ENCODE measurements around the gene CD81.

Gene CD81

GRCh38 chr11:2391181-2391975 lies 14.3 kb downstream of the CD81 start:
- DNase-seq, result no peak

GRCh38 chr11:2392241-2392959 lies 15.3 kb downstream of the CD81 start:
- DNase-seq, result no peak

- DNase-seq, result no peak
Observed at GRCh38 chr11:2393111-2393868, 16.2 kb downstream of the CD81 start.

DNA sequence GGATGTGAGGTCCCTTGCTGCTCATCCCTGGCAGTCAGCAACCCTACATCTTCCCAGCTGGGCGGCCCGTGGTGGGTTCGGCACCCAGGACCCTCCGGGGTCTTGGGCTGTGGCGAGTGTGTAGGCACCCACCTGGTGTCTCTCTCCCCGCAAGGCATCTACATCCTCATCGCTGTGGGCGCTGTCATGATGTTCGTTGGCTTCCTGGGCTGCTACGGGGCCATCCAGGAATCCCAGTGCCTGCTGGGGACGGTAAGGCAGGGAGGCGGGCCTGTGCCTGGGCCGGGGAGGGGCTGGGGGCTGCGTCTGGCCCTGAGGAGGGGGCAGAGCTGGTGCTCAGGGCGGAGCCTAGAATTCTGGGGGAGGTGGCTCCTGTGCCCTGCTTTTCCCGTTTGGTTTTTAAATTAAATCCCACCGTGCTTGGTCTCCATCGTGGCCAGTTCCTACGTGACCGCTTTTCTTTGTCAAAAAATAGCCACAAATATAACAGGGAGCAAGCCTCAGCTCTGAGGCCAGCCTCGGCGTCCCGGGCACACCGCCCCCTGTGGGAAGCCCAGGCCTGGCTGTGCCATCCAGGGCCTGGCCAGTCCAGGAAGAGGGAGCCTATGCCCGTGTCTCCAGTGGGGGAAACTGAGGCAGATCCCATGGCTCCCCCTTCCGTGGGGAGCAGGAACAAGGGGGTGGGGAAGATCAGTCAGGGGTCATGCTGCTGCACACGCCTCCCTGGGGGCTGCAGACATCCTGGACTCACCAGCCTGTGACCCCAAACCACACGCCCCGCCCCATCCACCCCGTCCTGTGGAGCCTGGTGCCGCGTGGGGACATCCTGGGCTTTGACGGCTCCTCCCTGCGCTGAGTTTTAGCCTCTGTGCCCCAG lies 17.1 kb downstream of the CD81 start:
- no peak for DNase-seq

DNA sequence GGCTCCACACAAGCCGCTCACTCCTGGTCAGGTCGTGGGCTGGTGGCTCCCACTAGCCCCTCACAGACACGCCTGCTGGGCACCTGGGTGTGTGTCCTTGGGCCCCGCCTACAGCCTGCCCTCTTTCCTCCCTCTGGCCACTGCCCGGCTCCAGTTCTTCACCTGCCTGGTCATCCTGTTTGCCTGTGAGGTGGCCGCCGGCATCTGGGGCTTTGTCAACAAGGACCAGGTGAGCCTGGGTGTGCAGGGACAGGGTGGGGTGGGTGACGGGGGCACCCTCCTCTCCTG lies 17.7 kb downstream of the CD81 start:
- DNase-seq, result no peak

- DNase-seq, result no peak
Observed at GRCh38 chr11:2395211-2395730, 18.2 kb downstream of the CD81 start.

DNA sequence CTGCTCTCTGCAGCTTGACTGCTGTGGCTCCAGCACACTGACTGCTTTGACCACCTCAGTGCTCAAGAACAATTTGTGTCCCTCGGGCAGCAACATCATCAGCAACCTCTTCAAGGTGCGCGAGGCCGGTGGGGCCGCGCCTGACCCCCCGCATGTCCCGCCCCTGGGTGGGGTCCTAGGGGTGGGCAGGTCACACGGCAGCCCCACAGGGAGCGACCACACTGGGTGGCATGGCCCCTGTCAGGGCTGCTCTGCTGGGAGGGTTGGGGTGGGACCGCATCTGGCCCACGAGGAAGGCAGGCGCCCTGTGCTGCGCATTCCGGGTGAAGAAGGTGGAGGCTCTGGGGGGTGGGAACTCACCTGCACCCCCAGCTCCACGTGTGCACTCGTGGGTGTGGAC lies 18.7 kb downstream of the CD81 start:
- no peak for DNase-seq

DNA sequence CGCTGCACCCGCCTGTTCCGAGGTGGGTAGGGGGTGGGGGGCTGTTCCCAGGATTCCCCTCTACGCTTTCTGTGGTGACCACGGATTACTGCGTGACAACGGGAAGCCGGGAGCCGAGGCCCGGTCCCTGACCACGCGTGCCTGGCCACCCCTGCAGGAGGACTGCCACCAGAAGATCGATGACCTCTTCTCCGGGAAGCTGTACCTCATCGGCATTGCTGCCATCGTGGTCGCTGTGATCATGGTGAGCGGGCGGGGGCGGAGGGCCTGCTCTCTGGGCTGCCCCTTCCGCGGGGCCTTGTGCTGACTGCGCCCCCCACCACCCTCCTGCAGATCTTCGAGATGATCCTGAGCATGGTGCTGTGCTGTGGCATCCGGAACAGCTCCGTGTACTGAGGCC lies 19.4 kb downstream of the CD81 start:
- no peak for DNase-seq

DNA sequence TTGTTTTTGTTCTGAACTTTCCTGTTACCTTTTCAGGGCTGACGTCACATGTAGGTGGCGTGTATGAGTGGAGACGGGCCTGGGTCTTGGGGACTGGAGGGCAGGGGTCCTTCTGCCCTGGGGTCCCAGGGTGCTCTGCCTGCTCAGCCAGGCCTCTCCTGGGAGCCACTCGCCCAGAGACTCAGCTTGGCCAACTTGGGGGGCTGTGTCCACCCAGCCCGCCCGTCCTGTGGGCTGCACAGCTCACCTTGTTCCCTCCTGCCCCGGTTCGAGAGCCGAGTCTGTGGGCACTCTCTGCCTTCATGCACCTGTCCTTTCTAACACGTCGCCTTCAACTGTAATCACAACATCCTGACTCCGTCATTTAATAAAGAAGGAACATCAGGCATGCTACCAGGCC lies 19.9 kb downstream of the CD81 start:
- no peak for DNase-seq

- no peak for DNase-seq
Observed at GRCh38 chr11:2398664-2399355, 21.7 kb downstream of the CD81 start.

DNA sequence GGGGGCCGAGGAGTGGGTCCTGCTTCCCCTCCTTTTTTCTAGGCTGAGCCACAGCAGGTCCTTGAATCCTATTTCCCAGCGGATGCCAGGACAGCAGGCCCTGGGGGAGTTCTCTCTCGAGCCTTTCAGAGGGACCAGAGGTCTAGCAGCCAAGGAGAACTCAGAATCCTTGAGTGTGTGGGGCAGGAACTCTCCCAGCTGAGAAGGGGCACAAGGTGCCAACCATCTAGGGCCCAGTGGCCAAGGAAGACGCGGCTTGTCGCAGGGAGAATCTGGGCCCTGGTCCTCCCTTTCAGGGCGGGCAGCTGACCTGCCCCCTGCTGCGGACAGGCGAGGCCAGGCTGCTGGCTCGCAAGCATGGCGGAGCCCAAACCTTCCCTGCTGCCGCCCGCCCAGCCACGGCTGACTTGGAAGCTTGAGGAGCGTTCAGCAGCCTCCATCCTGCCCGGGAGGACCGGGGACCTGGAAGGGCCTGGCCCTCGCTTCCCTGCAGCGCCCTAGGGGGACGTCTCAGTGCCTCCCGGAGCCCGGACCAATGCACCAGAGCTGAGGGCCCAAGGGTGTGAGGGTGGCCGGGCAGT lies 22.5 kb downstream of the CD81 start:
- no peak for DNase-seq

- DNase-seq, result peak; percentile 100
Observed at GRCh38 chr11:2400069-2400761, 23.1 kb downstream of the CD81 start, which contains the start of gene TSSC4. Gene TSSC4 (plus strand): TSS chr11:2400750. CDS start chr11:2402634, 1,884 bp downstream.

DNA sequence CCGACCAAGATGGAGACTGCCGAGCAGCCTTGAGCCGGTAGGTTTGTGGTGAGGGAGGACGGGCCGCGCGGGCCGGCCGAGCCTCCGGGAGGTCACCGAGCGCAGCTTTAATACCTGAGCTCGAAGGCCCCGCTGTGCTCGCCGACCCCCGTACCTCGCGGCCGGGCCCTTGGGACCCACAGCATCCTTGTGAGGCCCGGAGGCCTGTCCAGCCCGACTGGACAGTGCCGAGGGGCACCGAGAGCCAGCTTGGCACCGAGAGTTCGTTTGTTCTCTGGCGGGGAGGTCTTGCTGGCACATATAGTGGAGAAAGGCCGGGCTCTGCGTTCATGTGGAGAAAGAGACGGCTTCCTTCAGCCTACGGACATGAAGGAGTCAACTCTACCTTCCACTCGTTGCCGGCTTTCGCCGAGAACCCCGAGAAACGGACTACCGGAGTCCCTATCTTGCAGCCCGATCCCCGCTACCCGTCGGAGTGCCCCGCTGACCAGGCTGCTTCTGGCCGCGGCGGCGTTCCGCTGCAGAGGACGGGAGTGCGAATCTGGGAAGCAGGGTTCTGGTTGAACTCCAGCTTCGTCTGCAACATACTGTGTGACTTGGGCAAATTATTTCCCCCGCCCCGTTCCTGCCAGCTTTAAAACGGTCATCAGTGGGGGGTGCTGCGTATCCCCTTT lies 23.8 kb downstream of the CD81 start:
- no peak for DNase-seq

DNA sequence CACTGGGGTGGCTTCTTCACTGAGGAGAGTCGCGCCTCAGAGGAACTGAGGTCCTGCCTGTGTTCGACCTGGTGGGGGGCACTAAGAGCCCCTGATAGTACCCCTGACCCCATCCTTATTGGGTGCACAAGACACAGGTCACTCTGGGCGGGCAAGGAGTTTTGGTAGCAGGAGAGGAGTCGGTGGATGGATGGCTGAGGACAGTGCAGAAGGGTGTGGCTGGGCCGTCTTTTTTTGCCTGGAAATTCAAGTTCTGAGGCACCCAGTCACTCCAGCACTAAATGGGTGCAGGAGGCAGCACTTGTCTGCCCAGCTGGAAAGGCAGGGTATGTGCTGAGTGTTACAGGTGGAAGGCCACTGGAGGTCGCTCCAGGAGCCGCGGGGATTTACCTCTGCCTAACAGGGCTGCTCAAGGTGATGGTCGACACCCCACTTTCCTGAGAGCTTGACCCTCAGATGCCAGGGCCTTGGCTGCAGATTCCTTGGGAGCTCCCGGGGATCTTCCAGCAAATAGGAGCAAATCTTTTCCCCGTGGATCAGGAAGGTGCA lies 24.4 kb downstream of the CD81 start:
- DNase-seq, result no peak

GRCh38 chr11:2402106-2402505 lies 25.0 kb downstream of the CD81 start:
- DNase-seq, result no peak

GRCh38 chr11:2402890-2403645 lies 26.0 kb downstream of the CD81 start:
- DNase-seq, result no peak

GRCh38 chr11:2404735-2405196 lies 27.7 kb downstream of the CD81 start:
- no peak for DNase-seq

- DNase-seq, result no peak
Observed at GRCh38 chr11:2406451-2406850, 29.3 kb downstream of the CD81 start.

GRCh38 chr11:2406878-2407410 lies 29.8 kb downstream of the CD81 start:
- DNase-seq, result no peak
